Keratinocyte (primary cell): ENCODE results near the gene ADAMTS16. TPM values are rescaled to one million over a fixed set of nuclear protein-coding genes. Genes with fewer than 3 reads are reported as not detected.

Source experiments
- DNase-seq: peaks from one replicate; pipeline ENCODE4 v3.0.0-alpha.2; 2011; ENCODE audit warnings: low read depth, missing footprints, low spot score
- FAIRE-seq: peaks from 2 replicates; lab custom pipeline; 2011; peaks lifted over from hg19 to GRCh38; lab: Jason Lieb, UNC
- H2AFZ ChIP-seq: 2 replicates; pipeline ENCODE4 v1.6.0; 2012; ENCODE audit warnings: low read length, control low read depth, inconsistent platforms; ENCODE audit not compliant: control insufficient read depth
- H3K27ac ChIP-seq: 2 replicates; pipeline ENCODE4 v1.5.1; 2011; ENCODE audit warnings: low read length; ENCODE audit not compliant: control insufficient read depth, insufficient read depth
- H3K27me3 ChIP-seq: 3 replicates; pipeline ENCODE4 v1.6.0; 2011; ENCODE audit warnings: low read length; ENCODE audit not compliant: control insufficient read depth, insufficient read depth; ENCODE audit errors: extremely low read depth
- H3K36me3 ChIP-seq, 2 experiments: 2 replicates in 1 of 2; 3 replicates in 1 of 2; pipeline ENCODE4 v1.5.1; 2011; ENCODE audit warnings: low read length in 2 of 2, mild to moderate bottlenecking in 1 of 2; ENCODE audit not compliant: control insufficient read depth in 2 of 2, insufficient read depth in 2 of 2; ENCODE audit errors: extremely low read depth in 1 of 2
- H3K4me1 ChIP-seq: 3 replicates; pipeline ENCODE4 v1.5.1; 2011; ENCODE audit warnings: low read length; ENCODE audit not compliant: control insufficient read depth, insufficient read depth; ENCODE audit errors: extremely low read depth
- H3K4me2 ChIP-seq: 3 replicates; pipeline ENCODE4 v1.6.0; 2011; ENCODE audit warnings: low read depth, low read length; ENCODE audit not compliant: control insufficient read depth, insufficient read depth; ENCODE audit errors: extremely low read depth
- H3K4me3 ChIP-seq, 3 experiments: fragments of 200-600 bp in 1 of 3; sonication (generic) in 1 of 3; 2 replicates in 2 of 3; 3 replicates in 1 of 3; pipeline ENCODE4 v1.5.1; 2011 to 2016; ENCODE audit warnings: low read length in 3 of 3, mild to moderate bottlenecking in 3 of 3, control low read depth in 2 of 3, inconsistent platforms in 1 of 3, low read depth in 1 of 3, mixed read lengths in 1 of 3, mixed run types in 1 of 3, moderate library complexity in 1 of 3; ENCODE audit not compliant: control insufficient read depth in 2 of 3, insufficient read depth in 2 of 3; ENCODE audit errors: extremely low read depth in 1 of 3
- H3K79me2 ChIP-seq: 2 replicates; pipeline ENCODE4 v1.6.0; 2012; ENCODE audit warnings: low read length; ENCODE audit not compliant: control insufficient read depth, insufficient read depth
- H3K9ac ChIP-seq: 3 replicates; pipeline ENCODE4 v1.6.0; 2011; ENCODE audit warnings: low read length; ENCODE audit not compliant: control insufficient read depth, insufficient read depth; ENCODE audit errors: extremely low read depth
- H3K9me1 ChIP-seq: 3 replicates; pipeline ENCODE4 v1.6.0; 2011; ENCODE audit warnings: low read length; ENCODE audit not compliant: control insufficient read depth, insufficient read depth; ENCODE audit errors: extremely low read depth
- H3K9me3 ChIP-seq: 2 replicates; pipeline ENCODE4 v1.5.1; 2012; ENCODE audit warnings: low read depth, low read length; ENCODE audit not compliant: control insufficient read depth
- H4K20me1 ChIP-seq: 3 replicates; pipeline ENCODE4 v1.6.0; 2011; ENCODE audit warnings: low read length; ENCODE audit not compliant: control insufficient read depth, insufficient read depth; ENCODE audit errors: extremely low read depth
- CTCF ChIP-seq, 3 experiments: IDR thresholded peaks in 1 of 3; conservative IDR thresholded peaks in 1 of 3; optimal IDR thresholded peaks in 1 of 3; 2 replicates in 2 of 3; 3 replicates in 1 of 3; pipeline versions ENCODE3 to v1.5.1; 2011; ENCODE audit warnings: low read length in 3 of 3, mild to moderate bottlenecking in 3 of 3, moderate library complexity in 2 of 3, control low read depth in 1 of 3, inconsistent platforms in 1 of 3; ENCODE audit not compliant: insufficient read depth in 2 of 3; ENCODE audit errors: extremely low read depth in 1 of 3
- EZH2 ChIP-seq: IDR thresholded peaks from one replicate; pipeline ENCODE4 v1.6.1; 2012; ENCODE audit warnings: inconsistent platforms, mild to moderate bottlenecking, low read length, moderate library complexity
- dilution Hi-C: fragments of 300-500 bp; cut with MboI; formaldehyde crosslinking; loops from one replicate; pipeline ENCODE4 v1.7.0; 2020; ENCODE audit warnings: low sequenced_read_pairs; ENCODE audit not compliant: extremely low pct_ligation_motif_present
- polyA plus RNA-seq, 5 experiments: library from polyadenylated mRNA; depleted of rRNA in 3 of 5; stranded (reverse) in 3 of 5; stranded (forward) in 1 of 5; unstranded in 1 of 5; fragments of >200 nt; gene quantifications; 1 replicate in 1 of 5; 2 replicates in 3 of 5; 3 replicates in 1 of 5; pipeline versions ENCODE4 v1.2.1 to v1.2.3, GENCODE V29; 2011 to 2012; ENCODE audit warnings: missing spikeins in 2 of 5, low read depth in 1 of 5, low replicate concordance in 1 of 5
- small RNA-seq, 3 experiments: library from RNA; depleted of rRNA; stranded (forward); fragments of <200 nt; gene quantifications; one replicate each; pipeline ENCODE3, GENCODE V24; 2012; ENCODE audit warnings: low read depth in 3 of 3, low replicate concordance in 1 of 3; ENCODE audit not compliant: insufficient read length in 3 of 3

The ADAMTS16 gene
- polyA plus RNA-seq, 1 donor (not counting 4 experiments of a cell fraction or from before 2014, with no cell fraction given) = not detected

- TF ChIP-seq CTCF (optimal IDR thresholded peaks at IDR 0.05 in 1 of 3, IDR thresholded peaks at IDR 0.05 in 1 of 3, conservative IDR thresholded peaks at IDR 0.05 in 1 of 3; ENCODE audit: extremely low read depth in 1 of 3, insufficient read depth in 2 of 3, low read length in 3 of 3) (no peak), EZH2 (no peak)
- Histone ChIP-seq H3K79me2 (no peaks in the 10 kb centered on the region), H3K27ac (no peak overlapping the region), H3K36me3 (no peaks in the 10 kb centered on the region), H3K4me3 (no peak overlapping the region), H4K20me1 (no peaks in the 10 kb centered on the region), H2AFZ (no peak overlapping the region), H3K27me3 (no peaks in the 10 kb centered on the region), H3K9ac (no peak overlapping the region), H3K9me1 (no peaks in the 10 kb centered on the region), H3K4me1 (no peaks in the 10 kb centered on the region), H3K9me3 (no peaks in the 10 kb centered on the region), H3K4me2 (no peak overlapping the region)
- DNase-seq (no peak), FAIRE-seq (no peak)
- dilution Hi-C loops = no loop called here
Observed at GRCh38 chr5:5369051-5369605, 229.0 kb downstream of the ADAMTS16 start.

Small RNA genes within 50 kb of the gene (small RNA-seq; reads per million reads assigned to genes)
- 0 reads per million in 3 experiments for gene RN7SKP73
